GM18870 (cell line): ENCODE measurements around the gene MAD1L1.
"Not testable (repeated sequence)": the region's sequence is repeated elsewhere in the genome, so short reads cannot be mapped to it uniquely, and the experiment has no call there.

Experiments used
- ATAC-seq: cut with Tn5 transposase; IDR thresholded peaks from one replicate; pipeline ENCODE4 v1.9.1; 2021; ENCODE audit warnings: moderate library complexity; ENCODE audit not compliant: unreplicated experiment

MAD1L1 gene

DNA sequence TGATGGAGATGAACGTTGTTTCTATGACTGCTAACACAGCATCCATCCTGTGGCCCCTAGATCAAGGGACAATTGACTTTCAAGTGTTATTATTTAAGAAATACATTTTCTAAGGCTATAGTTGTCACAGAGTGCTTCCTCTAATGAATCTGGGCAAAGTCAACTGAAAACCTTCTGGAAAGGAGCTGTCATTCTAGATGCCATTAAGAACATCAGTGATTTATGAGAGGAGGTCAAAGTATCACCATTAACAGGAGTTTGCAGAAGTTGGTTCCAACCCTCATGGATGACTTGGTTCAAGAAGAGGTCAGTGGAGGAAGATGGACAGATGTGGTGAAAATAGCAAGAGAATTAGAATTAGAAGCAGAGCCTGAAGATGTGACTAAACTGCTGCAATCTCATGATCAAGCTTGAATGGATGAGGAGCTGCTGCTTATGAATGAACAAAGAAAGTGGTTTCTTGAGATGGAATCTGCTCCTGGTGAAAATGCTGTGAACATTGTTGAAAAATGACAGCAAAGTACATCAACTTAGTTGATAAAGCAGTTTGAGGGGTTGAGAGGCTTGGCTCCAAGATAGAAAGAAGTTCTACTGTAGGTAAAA, 400.7 kb downstream of the MAD1L1 start:
- not testable (repeated sequence) for ATAC-seq

GRCh38 chr7:1831471-1831870, 401.3 kb downstream of the MAD1L1 start:
- ATAC-seq: not testable (repeated sequence)

- not testable (repeated sequence) for ATAC-seq
Measured at GRCh38 chr7:1829668-1830067, 403.1 kb downstream of the MAD1L1 start.

GRCh38 chr7:1829111-1829510, 403.6 kb downstream of the MAD1L1 start:
- ATAC-seq: no peak

DNA sequence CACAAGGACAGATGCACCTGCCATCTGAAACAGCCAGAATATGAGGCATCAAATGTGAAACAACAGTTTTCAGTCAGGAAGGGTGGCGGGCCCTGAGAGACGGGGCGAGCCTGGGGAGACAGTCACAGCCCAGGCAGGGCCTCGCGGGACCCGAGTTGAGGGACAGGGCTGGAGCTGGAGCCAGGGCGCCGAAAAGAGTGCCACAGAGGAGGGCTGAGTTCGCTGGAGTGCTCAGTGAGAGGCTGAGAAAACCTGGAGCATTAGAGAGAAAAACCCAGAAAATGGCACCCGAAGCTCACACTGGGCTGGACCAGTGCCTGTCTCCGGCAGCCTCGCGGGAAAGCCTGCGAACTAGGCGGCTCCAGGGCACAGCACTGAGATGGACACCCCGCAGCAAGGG, 404.6 kb downstream of the MAD1L1 start:
- not testable (repeated sequence) for ATAC-seq

- ATAC-seq: not testable (repeated sequence)
Measured at GRCh38 chr7:1827521-1827981, 405.2 kb downstream of the MAD1L1 start.

- not testable (repeated sequence) for ATAC-seq
Measured at GRCh38 chr7:1826931-1827330, 405.8 kb downstream of the MAD1L1 start.

DNA sequence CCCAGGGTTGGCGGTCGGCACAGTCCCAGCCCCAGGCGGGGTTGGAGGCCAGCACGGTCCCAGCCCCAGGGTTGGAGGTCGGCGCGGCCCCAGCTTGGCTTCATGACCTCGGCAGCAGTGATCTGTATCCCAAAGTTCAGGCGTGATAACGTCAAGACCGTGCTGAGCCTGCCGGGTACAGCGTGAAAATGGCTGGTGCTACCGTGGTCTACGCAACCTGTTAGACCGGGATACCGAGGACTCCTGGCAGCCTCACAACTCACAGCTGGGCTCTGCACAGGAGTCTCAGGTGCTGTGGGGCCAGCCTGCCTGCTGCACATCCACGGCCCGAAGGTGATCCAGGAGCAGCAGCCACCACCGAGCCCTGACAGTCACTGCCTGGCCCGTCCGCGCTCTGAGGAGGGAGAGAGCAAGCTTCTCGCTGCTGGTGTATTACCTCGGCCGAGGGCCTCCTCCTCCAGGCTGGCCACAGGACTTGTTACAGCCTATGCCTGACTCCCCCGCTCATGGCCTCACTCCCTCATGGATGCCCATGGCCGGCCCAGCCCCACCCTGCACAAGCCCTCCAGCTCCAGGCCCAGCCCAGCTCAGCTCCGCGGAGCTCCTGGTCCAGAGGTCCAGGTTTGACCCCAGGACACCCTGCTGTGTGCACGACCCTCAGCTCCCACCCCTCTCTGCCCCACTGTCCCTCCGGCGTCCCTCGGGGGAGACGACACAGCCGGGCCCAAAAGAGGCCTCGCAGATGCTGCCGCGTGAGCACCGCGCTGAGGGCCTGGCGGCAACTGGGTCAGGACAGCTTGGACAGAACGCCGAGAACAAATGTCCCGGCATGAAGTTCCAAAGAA, 406.6 kb downstream of the MAD1L1 start:
- no peak for ATAC-seq

DNA sequence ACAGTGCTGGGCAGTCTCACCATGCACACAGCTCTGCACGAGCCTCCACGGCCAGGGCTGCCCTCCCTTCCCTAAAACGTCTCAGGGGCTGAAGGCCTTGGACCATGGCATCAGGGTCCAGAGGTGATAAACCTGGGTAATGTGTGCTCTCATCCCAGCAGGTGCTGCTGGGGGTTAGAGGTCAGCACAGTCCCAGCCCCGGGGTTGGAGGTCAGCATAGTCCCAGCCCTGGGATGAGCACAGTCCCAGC, 407.2 kb downstream of the MAD1L1 start:
- not testable (repeated sequence) for ATAC-seq

- not testable (repeated sequence) for ATAC-seq
Measured at GRCh38 chr7:1824882-1825646, 407.7 kb downstream of the MAD1L1 start.

- ATAC-seq: not testable (repeated sequence)
Measured at GRCh38 chr7:1824151-1824881, 408.4 kb downstream of the MAD1L1 start.

GRCh38 chr7:1823376-1824150, 409.2 kb downstream of the MAD1L1 start:
- ATAC-seq: no peak

GRCh38 chr7:1819259-1819841, 413.4 kb downstream of the MAD1L1 start:
- no peak for ATAC-seq

- ATAC-seq: no peak
Measured at GRCh38 chr7:1818575-1819258, 414.0 kb downstream of the MAD1L1 start.

DNA sequence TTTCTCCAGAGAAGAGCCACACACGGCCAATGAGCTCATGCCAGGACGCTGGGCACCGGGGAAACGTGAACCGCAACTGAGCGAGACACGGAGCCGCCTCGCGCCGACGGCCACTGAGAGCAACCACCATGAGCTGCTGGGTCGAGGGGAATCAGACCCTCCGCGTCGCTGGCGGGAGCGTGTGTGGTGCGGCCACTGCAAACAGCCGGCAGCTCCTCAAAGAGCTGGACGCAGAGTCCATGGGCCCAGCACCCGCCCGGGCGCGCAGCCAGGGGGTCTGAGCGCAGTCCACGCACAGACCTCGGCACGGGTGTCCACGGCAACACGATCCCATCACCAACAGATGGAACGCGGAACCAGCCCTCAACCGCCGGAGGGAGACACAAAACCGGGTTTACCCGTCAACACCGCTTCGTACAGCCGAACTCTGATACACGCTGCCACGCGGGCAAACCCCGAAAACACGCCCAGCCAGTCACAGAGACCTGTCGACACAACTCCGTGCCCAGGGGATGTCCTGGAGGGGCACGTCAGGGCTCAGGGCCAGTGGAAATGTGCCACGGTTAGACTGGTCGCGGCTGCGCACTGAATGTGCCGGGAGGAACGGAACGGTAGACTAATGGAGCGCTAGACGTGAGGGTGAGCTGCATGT, 415.6 kb downstream of the MAD1L1 start:
- no peak for ATAC-seq

DNA sequence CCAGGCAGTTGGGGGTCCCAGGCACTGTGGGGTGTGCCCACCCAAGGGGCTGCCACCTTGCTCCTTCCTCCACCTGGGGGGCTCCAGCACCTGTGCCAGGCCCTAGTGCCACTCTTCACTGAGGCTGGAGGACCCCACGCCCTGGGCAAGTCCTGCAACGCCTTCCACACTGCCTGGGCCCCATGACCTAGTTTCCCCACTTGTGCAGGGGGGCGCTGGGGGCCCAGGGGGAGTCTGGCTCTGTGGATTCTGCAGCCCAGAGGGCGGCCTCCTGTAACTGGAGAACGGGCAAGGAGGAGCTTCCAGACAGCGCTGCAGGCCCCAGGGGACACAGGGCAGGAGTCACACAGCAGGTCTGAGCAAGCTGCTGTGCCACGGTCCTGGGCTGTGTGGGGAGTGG, 416.3 kb downstream of the MAD1L1 start:
- not testable (repeated sequence) for ATAC-seq

DNA sequence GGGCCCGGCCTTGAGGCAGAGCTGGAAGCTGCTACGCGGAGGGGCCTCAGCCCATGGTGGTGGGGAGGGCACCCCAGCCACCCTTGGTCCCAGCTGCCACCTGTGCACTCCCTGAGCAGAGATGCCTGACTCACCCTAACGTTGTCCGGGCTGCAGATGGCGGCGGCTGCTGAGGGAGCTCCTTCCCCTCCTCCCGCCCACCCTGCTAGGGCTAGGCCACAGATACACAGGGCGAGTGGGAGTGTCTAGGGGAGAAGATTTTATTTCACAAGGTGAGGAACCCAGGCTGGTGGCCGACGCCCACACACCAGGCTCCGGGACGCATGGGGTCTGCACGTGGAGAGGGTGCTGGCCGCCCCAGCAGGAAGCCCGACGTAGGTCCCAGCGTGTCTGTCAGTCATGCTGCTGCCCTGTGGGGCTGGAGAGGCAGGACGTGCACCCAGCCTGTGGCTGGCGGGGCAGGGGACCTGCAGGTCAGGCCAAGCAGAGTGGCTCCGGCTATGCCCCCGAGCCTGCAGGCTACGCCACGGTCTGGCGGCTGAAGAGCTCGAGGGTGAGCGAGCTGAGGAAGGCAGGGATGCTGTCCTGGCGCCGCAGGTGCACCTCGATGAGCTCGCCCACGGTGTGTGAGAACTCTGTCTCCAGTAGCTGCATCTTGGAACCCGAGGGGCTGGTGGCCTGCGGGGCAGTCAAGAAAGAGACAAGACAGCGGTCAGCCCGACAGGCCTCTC, 417.0 kb downstream of the MAD1L1 start:
- ATAC-seq: not testable (repeated sequence)

DNA sequence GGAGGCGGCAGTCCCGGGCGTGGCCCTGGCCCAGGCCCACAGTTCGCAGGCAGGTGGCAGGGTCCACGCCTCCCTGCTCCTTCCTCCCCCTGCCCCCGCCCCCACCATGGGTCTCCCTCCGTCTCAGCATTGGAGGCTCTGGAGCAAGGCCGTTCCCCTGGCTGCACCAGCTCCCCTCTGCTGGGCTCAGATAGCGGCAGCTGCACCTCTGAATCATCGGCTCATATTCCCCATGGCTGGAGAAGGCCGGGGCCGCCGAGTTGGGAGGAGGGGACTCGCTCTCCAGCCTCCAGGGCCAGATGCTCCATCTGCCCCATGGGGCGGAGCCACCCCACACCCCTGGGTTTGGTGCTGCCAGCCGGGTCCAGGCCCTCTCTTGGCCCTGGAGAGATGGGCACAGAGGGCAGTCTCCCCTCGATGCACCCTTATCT, 417.7 kb downstream of the MAD1L1 start:
- ATAC-seq: no peak
